Inflammatory macrophage treated with lipopolysaccharide for 1 hour (primary cell): Measurements from ENCODE around the gene THUMPD3.
A peak's percentile ranks its signal among the peaks of the same experiment; 100 is the strongest.

ENCODE experiments used
- DNase-seq, 2 donors: peaks; one replicate each; pipeline ENCODE4 v3.0.0-alpha.2; 2020 to 2022

The THUMPD3 gene

DNA sequence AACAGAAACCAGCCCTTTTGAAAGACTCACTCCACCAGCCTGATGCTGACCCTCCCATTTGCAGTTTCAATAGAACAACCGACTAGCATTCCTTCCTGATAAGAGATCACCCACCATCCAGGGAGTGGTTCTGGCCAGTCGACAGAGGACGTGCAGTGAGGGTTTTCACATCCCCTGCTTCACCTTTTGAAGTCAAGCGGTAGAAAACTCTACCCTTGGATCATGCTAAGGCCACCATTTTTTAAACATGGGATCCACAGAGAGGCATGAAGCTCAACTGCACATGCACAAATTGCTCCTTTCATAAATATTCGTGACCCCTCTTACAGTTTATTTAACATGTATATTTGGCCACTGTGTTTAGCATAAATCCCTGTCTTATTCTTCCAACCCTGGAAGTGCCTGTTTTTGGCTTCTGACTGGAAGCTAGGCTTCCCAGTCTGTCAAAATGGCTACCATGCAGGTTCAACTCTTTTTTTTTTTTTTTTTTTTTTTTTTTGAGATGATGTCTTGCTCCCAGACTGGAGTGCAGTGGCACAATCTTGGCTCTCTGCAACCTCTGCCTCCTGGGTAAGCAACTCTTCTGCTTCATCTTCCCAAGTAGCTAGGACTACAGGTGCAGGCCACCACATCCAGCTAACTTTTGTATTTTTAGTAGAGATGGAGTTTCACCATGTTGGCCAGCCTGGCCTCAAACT, 1.0 kb upstream of the THUMPD3 start:
- DNase-seq, result no peak

DNA sequence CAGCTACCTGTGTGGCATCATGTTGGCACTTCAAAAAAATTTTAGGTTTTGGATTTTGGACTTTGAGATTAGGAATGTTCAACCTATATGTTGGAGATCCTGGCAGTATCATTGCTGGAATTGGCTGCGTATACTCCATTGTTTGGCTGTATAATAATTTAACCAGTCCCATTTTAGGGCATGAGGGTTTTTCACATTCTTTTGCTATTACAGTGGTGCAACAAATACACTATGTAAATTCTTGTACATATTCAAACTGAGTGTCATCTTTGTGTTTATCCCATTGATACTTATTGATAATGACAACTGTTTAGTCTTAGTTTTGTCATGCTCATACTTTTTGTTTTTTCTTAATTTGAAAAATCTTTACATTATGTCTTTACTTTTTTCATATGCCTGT, 6.7 kb downstream of the THUMPD3 start:
- no peak for DNase-seq

DNA sequence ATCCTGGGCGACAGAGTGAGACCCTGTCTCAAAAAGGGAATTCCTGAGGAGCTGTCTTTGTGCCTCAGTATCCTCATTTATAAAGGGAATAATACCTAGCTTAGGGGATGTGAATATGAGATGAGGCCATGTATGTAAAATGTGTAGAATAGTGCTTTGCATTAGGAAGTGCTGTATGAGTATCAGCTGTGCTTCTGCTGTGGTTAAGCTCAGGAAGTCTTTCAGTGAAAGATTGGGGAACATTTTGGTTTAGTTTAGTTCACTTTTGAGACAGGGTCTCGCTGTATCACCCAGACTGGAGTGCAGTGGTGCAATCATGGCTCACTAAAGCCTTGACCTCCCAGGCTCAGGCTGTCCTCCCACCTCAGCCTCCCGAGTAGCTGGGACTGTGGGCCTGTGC, 10.6 kb downstream of the THUMPD3 start:
- DNase-seq, result no peak

GRCh38 chr3:9377981-9378380, 15.1 kb downstream of the THUMPD3 start:
- no peak for DNase-seq

- DNase-seq, result no peak
Measured at GRCh38 chr3:9379327-9379726, 16.5 kb downstream of the THUMPD3 start.

GRCh38 chr3:9380014-9380413, 17.2 kb downstream of the THUMPD3 start:
- DNase-seq, result no peak

DNA sequence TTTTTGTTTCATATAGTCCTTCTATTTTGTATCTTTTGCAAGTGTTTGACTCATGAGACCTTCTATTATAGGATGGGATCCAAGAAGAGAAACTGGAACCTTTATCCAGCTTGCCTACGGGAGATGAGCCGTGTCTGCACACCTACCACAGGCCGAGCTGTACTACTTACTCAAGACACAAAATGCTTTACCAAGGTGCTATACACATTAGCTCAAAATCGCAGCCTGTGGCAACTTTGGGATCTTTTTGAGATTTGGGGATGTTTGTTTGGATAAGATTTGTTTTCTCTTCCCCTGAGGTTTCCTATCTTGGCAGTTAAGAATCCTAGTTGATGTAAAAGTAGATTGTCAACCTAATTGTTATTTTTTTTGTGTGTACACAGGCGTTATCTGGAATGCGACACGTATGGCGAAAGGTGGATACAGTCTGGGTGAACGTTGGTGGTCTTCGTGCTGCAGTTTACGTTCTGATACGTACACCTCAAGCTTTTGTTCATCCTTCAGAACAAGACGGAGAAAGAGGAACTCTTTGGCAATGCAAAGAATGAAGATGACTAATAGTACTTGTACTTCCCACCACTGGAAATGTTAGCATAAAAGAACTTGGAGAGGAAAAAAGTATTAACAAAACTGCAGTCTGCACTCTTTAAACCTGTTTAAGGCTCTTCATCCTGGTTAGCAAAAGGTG, 21.4 kb downstream of the THUMPD3 start:
- DNase-seq, result peak in 1 of 2 donors; percentile 44

DNA sequence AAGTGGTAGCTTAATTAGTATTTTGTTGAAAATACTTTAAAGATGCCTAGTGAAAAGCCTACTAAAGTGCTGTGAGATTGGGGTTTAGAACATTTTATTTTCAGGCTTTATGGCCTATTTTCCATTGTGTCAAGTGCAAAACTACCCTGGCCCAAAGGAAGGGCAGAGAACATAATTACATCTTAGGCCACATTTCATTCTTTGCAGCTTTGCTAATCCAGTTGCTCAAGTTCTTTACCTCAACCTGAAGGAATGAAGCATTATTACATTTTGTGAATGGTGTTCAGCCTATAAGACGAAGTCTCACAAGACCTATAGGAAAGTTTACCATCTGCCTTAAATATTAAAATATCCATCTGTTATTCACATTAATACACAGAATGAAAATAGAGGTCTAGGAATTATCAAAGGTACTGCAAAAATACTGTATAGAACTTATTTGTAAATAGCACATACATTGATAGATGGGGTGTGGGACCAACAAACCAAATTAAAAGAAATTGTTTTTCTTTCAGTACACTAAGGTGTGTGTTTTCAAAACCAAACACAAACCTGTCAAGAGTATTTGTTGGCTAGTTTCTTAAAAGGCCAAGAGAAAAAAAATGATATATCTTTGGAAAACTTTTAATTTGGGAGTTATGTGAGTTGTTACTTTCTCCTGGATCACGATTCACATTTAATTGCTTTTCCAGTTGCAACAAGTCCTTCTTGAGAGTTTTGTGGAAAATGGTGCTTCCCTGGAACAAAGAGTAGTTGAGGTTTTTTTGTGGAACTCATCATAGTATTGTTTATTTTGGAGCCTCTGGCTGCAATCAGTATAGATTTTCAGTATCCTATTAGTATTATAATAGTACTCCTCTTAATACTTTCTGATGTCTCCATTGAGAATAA, 22.6 kb downstream of the THUMPD3 start:
- no peak for DNase-seq

- DNase-seq, result no peak
Measured at GRCh38 chr3:9386078-9386459, 23.2 kb downstream of the THUMPD3 start.

DNA sequence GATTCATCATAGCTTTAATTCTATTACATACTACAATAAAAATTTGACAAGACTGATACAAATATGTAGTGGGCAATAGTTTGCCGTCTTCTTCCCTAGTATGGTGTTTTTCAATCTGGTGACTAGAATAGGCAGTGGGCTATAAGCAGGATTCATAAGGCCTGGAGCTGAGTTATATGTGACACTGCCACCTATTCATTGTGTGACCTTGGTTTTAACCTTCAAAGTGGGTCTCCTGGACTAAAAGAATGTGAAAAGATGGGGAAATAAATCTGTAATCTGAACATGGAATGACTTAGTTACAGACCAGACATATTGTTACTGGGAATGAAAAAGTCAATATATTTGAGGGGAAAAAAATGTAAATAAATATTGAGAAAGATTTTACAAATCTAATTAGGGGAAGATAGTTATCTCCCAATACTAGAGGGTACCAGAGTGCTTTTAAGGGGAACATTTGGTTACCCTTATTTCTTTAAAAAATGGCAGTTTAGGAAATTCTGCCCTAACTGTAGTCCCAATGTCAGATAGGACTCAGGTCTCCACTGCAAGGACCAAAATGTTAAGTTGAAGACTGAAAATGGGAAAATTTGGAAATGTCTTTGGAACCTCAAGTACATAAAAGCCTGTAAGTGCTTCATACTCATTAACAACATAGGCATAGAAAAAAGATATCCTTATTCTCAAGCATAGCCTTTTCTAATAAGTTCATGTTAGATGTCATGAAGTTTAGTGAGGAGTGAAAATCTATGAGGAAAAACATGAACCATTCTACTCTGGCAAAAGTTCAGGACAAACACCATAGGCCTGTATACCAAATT, 23.9 kb downstream of the THUMPD3 start:
- no peak for DNase-seq

- DNase-seq, result no peak
Measured at GRCh38 chr3:9387322-9387655, 24.4 kb downstream of the THUMPD3 start.

DNA sequence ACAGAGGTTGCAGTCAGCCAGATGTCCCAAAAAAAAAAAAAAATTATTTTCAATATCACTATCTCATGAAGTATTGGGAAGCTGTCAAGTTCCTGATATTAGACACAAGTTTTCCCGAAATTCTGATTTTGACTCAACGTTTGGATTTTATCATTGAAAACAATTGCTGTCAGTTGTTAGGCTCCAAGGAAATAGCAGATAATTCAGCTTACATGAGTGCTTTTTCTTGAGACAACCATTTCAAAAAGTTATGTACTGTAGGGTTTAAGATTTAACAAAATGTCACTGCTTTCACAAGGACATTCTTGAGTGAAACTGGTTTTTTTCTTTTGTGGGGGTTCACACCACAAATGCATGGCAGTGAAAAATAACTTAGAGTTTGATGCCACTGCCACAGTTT, 25.3 kb downstream of the THUMPD3 start:
- DNase-seq, result no peak

DNA sequence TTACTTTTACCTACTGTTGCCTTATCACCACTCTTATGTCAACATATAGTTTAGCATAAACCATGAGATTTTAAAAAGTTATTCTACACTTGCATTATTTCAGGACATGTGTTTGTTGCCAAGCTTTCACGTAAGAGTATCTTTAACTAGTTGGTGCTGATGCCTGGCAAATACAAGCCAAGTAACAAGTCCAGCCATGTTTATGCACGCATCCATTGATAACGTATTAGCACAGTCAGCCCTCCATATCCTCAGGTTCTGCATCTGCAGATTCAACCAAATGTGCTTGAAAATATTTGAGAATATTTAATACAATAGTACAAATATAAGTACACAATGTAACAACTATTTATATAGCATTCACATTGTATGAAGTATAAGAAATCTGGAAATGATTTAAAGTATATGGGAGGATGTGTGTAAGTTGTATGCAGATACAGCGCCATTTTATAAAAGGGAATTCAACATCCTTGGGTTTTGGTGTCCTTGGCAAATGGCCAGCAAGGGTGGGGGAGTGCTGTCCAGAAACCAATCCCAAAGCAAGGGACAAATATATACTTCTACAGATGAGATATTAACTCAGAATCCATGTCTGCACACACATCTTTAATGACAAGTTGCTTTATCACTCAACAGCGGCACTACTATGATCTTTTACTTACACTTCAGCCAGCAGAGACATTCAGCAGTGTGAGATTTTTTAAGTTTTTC, 25.9 kb downstream of the THUMPD3 start:
- DNase-seq, result no peak

- DNase-seq, result no peak
Measured at GRCh38 chr3:9390265-9390888, 27.5 kb downstream of the THUMPD3 start.

- DNase-seq, result no peak
Measured at GRCh38 chr3:9392041-9392440, 29.2 kb downstream of the THUMPD3 start.

GRCh38 chr3:9395570-9396300, 32.9 kb downstream of the THUMPD3 start:
- DNase-seq, result no peak

DNA sequence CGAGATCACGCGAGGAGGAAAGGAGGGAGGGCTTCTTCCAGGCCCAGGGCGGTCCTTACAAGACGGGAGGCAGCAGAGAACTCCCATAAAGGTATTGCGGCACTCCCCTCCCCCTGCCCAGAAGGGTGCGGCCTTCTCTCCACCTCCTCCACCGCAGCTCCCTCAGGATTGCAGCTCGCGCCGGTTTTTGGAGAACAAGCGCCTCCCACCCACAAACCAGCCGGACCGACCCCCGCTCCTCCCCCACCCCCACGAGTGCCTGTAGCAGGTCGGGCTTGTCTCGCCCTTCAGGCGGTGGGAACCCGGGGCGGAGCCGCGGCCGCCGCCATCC, 33.4 kb downstream of the THUMPD3 start:
- peak; percentile 85 to 95 for DNase-seq

DNA sequence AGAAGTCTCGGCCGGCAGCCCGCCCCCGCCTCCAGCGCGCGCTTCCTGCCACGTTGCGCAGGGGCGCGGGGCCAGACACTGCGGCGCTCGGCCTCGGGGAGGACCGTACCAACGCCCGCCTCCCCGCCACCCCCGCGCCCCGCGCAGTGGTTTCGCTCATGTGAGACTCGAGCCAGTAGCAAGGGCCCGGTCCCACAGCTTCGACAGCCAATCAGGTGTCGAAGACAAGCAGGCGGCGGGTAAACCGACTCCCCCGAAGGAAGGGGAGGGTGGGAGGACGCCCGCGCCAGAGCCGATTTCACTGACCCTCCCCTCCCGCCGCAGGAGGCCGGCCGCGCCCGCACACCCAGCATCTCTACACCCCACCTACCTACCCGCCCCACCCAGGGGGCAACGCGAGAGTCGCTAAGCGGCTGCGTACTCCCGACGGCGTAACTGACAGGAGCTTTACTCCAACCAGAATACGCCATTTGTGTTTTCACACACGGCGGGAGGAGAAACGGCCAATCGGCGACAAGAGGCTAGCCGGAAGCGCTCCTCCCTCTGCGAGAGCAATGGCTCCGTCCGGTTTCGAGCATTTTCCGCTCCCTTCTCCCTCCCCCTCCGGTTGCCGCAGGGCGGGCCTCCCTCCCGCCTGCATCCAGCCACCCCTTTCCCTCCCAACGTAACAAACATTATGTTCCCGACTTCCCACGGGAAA, 33.9 kb downstream of the THUMPD3 start:
- DNase-seq, result peak; percentile 98

- peak; percentile 98 to 99 for DNase-seq
Measured at GRCh38 chr3:9397332-9397905, 34.6 kb downstream of the THUMPD3 start, which contains the start of gene SETD5. Gene SETD5 (plus strand): TSS chr3:9397615. CDS start chr3:9428939, 31,324 bp downstream.
